ENCODE measurements around the gene LRRN1.

DNA sequence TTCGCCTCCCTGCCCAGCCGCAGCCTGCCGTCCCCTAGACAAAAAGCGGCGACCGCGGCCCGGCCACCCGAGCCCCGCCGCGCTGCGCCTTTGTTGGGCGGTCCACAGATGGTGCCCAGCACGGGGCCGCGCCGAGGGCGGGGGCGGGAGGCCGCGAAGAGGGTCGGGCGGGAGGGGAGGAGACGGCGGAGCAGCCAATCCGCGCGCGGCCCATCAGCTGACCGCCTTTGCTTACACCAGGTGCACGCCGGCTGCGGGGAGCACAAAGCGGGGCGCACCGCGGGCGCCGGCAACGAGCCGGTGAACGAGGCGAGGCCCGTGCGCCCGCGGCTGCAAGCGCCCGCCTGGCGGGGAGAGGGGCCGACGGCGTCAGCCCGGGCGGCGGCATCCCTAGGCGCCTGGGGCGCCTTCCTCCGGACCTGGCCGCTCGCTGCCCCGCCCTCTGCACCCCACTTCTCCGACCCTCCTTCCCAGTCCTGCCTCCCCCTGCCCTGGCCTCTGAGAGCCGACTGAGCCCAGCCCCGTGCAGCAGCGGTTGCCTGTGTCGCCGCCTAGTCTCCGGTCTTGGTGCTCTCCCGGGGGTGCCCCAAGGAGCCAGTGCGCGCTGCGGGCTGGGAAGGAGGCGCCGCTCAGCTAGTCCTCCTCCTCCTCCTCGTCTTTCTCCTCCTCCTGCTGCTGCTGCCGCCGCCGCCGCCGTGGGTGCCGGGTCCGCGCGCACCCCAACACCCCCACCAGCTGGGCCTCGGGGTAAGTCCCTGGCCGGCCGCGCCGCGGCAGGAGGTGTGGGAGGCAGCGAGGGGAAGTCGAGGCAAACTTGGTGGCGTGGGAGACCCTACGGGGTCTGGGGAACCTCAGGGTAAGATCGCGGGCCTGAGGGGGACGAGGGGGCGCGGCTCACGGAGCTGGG is at the start of gene LRRN1:
- no peak for TF ChIP-seq POLR2A (IDR thresholded peaks at IDR 0.05)
- no peak for TF ChIP-seq CTCF (IDR thresholded peaks at IDR 0.05)
- no peak for TF ChIP-seq EP300 (IDR thresholded peaks at IDR 0.05)
